ENCODE measurements around the gene KDELR3.

- TF ChIP-seq CTCF (conservative IDR thresholded peaks at IDR 0.05 in 1 of 2, IDR thresholded peaks at IDR 0.05 in 1 of 2; ENCODE audit: low read depth in 1 of 2, low read length in 2 of 2), result no peak
- no peak for TF ChIP-seq EZH2 (IDR thresholded peaks at IDR 0.05; ENCODE audit: low read length, missing control alignments)
These were observed 20.1 kb downstream of the KDELR3 start for GRCh38 chr22:38487946-38488345.

Measured in fibroblast of lung (primary cell).